DOHH2 (cell line): Measurements from ENCODE around the gene RPL18A.

Source experiments
- EZH2phosphoT487 ChIP-seq: fragments of 200-600 bp; sonication (generic); IDR thresholded peaks from 2 replicates; pipeline ENCODE4 v1.6.1; 2017; ENCODE audit warnings: borderline replicate concordance, mild to moderate bottlenecking, antibody characterized with exemption, low read length, moderate library complexity, mixed read lengths
- TF ChIP-seq, protein P1 (sequence below): fragments of 200-600 bp; sonication (generic); IDR thresholded peaks from one replicate; pipeline ENCODE4 v1.5.1; 2014; ENCODE audit warnings: antibody characterized with exemption, mild to moderate bottlenecking, low read depth, low read length; ENCODE audit not compliant: poor library complexity, severe bottlenecking

DNA sequence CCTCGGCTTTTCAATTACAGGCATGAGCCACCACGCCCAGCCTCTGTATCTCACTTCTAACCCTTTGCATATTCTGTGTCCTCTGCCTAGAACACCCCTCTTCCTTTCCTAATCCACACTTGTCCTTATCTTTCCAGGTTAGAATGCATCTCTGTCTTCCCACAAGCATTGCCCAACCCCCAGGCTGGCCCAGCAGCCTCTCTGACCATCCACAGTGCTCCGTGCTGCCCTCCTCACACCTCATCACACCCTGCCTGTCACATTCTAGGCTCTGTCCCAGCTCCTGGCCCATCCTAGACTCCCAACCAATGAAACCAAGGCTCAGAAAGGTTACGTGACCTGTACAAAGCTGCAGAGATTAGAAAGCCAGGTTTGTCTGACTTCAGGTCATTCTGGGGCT, 23.2 kb upstream of the RPL18A start:
- TF ChIP-seq, protein P1, sequence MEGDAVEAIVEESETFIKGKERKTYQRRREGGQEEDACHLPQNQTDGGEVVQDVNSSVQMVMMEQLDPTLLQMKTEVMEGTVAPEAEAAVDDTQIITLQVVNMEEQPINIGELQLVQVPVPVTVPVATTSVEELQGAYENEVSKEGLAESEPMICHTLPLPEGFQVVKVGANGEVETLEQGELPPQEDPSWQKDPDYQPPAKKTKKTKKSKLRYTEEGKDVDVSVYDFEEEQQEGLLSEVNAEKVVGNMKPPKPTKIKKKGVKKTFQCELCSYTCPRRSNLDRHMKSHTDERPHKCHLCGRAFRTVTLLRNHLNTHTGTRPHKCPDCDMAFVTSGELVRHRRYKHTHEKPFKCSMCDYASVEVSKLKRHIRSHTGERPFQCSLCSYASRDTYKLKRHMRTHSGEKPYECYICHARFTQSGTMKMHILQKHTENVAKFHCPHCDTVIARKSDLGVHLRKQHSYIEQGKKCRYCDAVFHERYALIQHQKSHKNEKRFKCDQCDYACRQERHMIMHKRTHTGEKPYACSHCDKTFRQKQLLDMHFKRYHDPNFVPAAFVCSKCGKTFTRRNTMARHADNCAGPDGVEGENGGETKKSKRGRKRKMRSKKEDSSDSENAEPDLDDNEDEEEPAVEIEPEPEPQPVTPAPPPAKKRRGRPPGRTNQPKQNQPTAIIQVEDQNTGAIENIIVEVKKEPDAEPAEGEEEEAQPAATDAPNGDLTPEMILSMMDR: no peak
- no peak for TF ChIP-seq EZH2phosphoT487
